AG04449 (cell line): Measurements from ENCODE around the gene PAX5.

Source experiments
- CTCF ChIA-PET: fragments of 350-600 bp; formaldehyde crosslinking; extraction: SDS; loops from one replicate; lab custom pipeline; 2021; ENCODE audit warnings: antibody characterized with exemption; lab: Yijun Ruan, JAX
- POLR2A ChIA-PET: fragments of 400-600, 350-600 bp; formaldehyde crosslinking; extraction: SDS; loops from one replicate; lab custom pipeline; 2020; ENCODE audit warnings: antibody characterized with exemption, inconsistent platforms; lab: Yijun Ruan, JAX
- DNase-seq: peaks from one replicate; pipeline ENCODE4 v3.0.0-alpha.2; 2010; ENCODE audit warnings: low read depth, low spot score
- H3K4me3 ChIP-seq: 2 replicates; pipeline ENCODE4 v1.5.1; 2011; ENCODE audit warnings: low read depth, mild to moderate bottlenecking, control low read depth, low read length
- CTCF ChIP-seq: IDR thresholded peaks from one replicate; pipeline ENCODE4 v1.5.1; 2011; ENCODE audit warnings: mild to moderate bottlenecking, moderate library complexity, low read length, control low read depth, inconsistent platforms; ENCODE audit not compliant: insufficient read depth; ENCODE audit errors: missing control alignments

The PAX5 gene

GRCh38 chr9:36876056-36876455 lies 158.0 kb downstream of the PAX5 start:
- CTCF ChIA-PET, result interaction anchor here (0.8 to 5.7 kb wide), 7 partner anchors 9 to 537 kb away, joined by 3 to 50 read pairs (median 5); no protein-coding TSS in a partner anchor
- POLR2A ChIA-PET, result no interaction called here

GRCh38 chr9:36874921-36875320 lies 159.1 kb downstream of the PAX5 start:
- H3K4me3 ChIP-seq, result no peak overlapping the region
- DNase-seq, result no peak
- no peak for TF ChIP-seq CTCF
- ChIA-PET CTCF (interaction anchor here (1.1 to 5.7 kb wide), 12 partner anchors 8 to 611 kb away, joined by 3 to 50 read pairs (median 14); no protein-coding TSS in a partner anchor), POLR2A (no interaction called here)

More at GRCh38 chr9:36876056-36876455, 158.0 kb downstream of the PAX5 start:
- no peak for DNase-seq
- no peak overlapping the region for H3K4me3 ChIP-seq
- no peak for TF ChIP-seq CTCF

- TF ChIP-seq CTCF, result no peak
- no peak for DNase-seq
- CTCF ChIA-PET, result interaction anchor here (0.6 to 5.7 kb wide), 25 partner anchors 8 to 1893 kb away, joined by 3 to 50 read pairs (median 4); no protein-coding TSS in a partner anchor
- POLR2A ChIA-PET, result no interaction called here
- H3K4me3 ChIP-seq, result no peak overlapping the region
These were observed 159.8 kb downstream of the PAX5 start for GRCh38 chr9:36874261-36874660.

GRCh38 chr9:36873247-36873875 lies 160.7 kb downstream of the PAX5 start:
- H3K4me3 ChIP-seq, result no peak overlapping the region
- ChIA-PET POLR2A (no interaction called here), CTCF (interaction anchor here (0.6 to 5.7 kb wide), 55 partner anchors 11 to 1892 kb away, joined by 3 to 50 read pairs (median 4); no protein-coding TSS in a partner anchor)
- no peak for DNase-seq
- peak; percentile 91 for TF ChIP-seq CTCF

- no peak for DNase-seq
- CTCF ChIA-PET, result interaction anchor here (0.6 to 5.7 kb wide), 46 partner anchors 10 to 590 kb away, joined by 3 to 50 read pairs (median 4); no protein-coding TSS in a partner anchor
- no peak for TF ChIP-seq CTCF
- no peak overlapping the region for H3K4me3 ChIP-seq
- POLR2A ChIA-PET, result no interaction called here
These were observed 161.4 kb downstream of the PAX5 start for GRCh38 chr9:36872641-36873040.

GRCh38 chr9:36871606-36872005 lies 162.5 kb downstream of the PAX5 start:
- no peak for TF ChIP-seq CTCF
- POLR2A ChIA-PET, result no interaction called here
- H3K4me3 ChIP-seq, result no peak overlapping the region
- DNase-seq, result no peak
- CTCF ChIA-PET, result interaction anchor here (0.8 to 5.7 kb wide), 5 partner anchors 9 to 541 kb away, joined by 4 to 50 read pairs (median 44); no protein-coding TSS in a partner anchor
